Esophagus muscularis mucosa (tissue), 3 donors: Measurements from ENCODE around the gene ACTBL2.

Experiments used
- CTCF ChIP-seq, 3 experiments: fragments of 200-600 bp in 2 of 3; fragments of 450-650 bp in 1 of 3; sonication (generic) in 2 of 3; IDR thresholded peaks; one replicate each; pipeline ENCODE4 v1.5.1; 2017 to 2019; ENCODE audit warnings: antibody characterized with exemption in 3 of 3, mild to moderate bottlenecking in 2 of 3, moderate library complexity in 1 of 3
- POLR2A ChIP-seq: fragments of 450-650 bp; IDR thresholded peaks from one replicate; pipeline ENCODE4 v1.6.1; 2017; ENCODE audit warnings: antibody characterized with exemption, moderate library complexity, mild to moderate bottlenecking, low read depth

DNA sequence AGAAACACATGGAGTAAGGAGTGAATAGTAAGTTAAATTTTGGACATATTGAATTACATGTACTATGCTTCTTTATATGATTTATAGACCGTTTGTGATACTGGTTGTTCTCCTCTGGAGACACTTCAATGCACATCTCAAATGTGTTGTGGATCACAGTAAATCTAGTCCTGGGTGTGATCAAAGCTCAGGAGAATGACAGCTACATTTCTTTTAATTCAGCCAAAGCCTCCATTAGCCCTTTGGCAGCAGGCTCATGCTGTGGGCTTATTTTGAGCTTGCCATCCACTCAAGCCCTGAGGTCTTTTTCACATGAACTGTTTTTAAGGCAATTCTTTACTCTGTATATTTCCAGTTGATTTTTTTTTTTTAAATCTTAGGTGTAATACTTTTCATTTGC lies 34.6 kb upstream of the ACTBL2 start:
- TF ChIP-seq CTCF (IDR thresholded peaks at IDR 0.05), result no peak
- TF ChIP-seq POLR2A, result no peak
